ENCODE measurements around the gene FBXO42. TPM values are rescaled to one million over a fixed set of nuclear protein-coding genes. Genes with fewer than 3 reads are reported as not detected.

Gene FBXO42
- total RNA-seq, 2 donors from 2014 or later: 17.6 to 20.0 TPM

- no peak for TF ChIP-seq CTCF (conservative IDR thresholded peaks at IDR 0.05)
- Histone ChIP-seq H3K9me3 (ENCODE audit: control insufficient read depth, low read length) (no peaks in the 10 kb centered on the region), H3K27me3 (ENCODE audit: control insufficient read depth, insufficient read depth, low read length, poor library complexity, severe bottlenecking) (no peaks in the 10 kb centered on the region), H3K36me3 (ENCODE audit: control insufficient read depth, insufficient read depth, low read length) (no peaks in the 10 kb centered on the region), H3K4me1 (ENCODE audit: control insufficient read depth, insufficient read depth, low read length) (no peaks in the 10 kb centered on the region), H3K9ac (ENCODE audit: extremely low read depth, low read length, poor library complexity, severe bottlenecking) (no peak overlapping the region), H3K27ac (ENCODE audit: low read depth, low read length) (no peak overlapping the region), H3K4me3 (ENCODE audit: low read length) (no peak overlapping the region)
- Mint-ChIP-seq H3K4me1 (no peaks in the 10 kb centered on the region), H3K36me3 (ENCODE audit: low read depth) (peaks cover 10% of the 10 kb centered on the region), H3K27me3 (ENCODE audit: insufficient read depth) (no peaks in the 10 kb centered on the region), H3K27ac (no peak overlapping the region), H3K4me3 (no peak overlapping the region), H3K9me3 (no peaks in the 10 kb centered on the region)
- no peak for DNase-seq
- WGBS, 2 experiments (ENCODE audit: insufficient coverage in 1 of 2, insufficient read length in 1 of 2): 87% methylated on average over 5 of the region's 10 CpGs; no CpG with 5 or more reads in 1 of the 2 experiments
These were observed 9.8 kb downstream of the FBXO42 start for GRCh38 chr1:16342331-16343062.

- H3K4me3 ChIP-seq (ENCODE audit: low read length): no peak overlapping the region
- no peaks in the 10 kb centered on the region for H3K4me1 Mint-ChIP-seq
- 100% methylated on average over 1 of the region's 1 CpG; no CpG with 5 or more reads in 1 of the 2 experiments for WGBS, 2 experiments (ENCODE audit: insufficient coverage in 1 of 2, insufficient read length in 1 of 2)
- H3K27ac Mint-ChIP-seq: no peak overlapping the region
- H3K9me3 ChIP-seq (ENCODE audit: control insufficient read depth, low read length): no peaks in the 10 kb centered on the region
- H3K36me3 ChIP-seq (ENCODE audit: control insufficient read depth, insufficient read depth, low read length): no peaks in the 10 kb centered on the region
- no peak for TF ChIP-seq CTCF (conservative IDR thresholded peaks at IDR 0.05)
- no peak overlapping the region for H3K9ac ChIP-seq (ENCODE audit: extremely low read depth, low read length, poor library complexity, severe bottlenecking)
- H3K36me3 Mint-ChIP-seq (ENCODE audit: low read depth): peaks cover 10% of the 10 kb centered on the region
- no peak for DNase-seq
- H3K4me3 Mint-ChIP-seq: no peak overlapping the region
- no peaks in the 10 kb centered on the region for H3K27me3 ChIP-seq (ENCODE audit: control insufficient read depth, insufficient read depth, low read length, poor library complexity, severe bottlenecking)
- no peaks in the 10 kb centered on the region for H3K27me3 Mint-ChIP-seq (ENCODE audit: insufficient read depth)
- H3K9me3 Mint-ChIP-seq: no peaks in the 10 kb centered on the region
- no peak overlapping the region for H3K27ac ChIP-seq (ENCODE audit: low read depth, low read length)
- H3K4me1 ChIP-seq (ENCODE audit: control insufficient read depth, insufficient read depth, low read length): no peaks in the 10 kb centered on the region
These were observed 11.6 kb downstream of the FBXO42 start for GRCh38 chr1:16340673-16341072.

GRCh38 chr1:16338961-16339360, 13.3 kb downstream of the FBXO42 start:
- TF ChIP-seq CTCF (conservative IDR thresholded peaks at IDR 0.05): no peak
- H3K4me3 ChIP-seq (ENCODE audit: low read length): no peak overlapping the region
- no peak for DNase-seq
- Mint-ChIP-seq H3K36me3 (ENCODE audit: low read depth) (peaks cover 16% of the 10 kb centered on the region), H3K27ac (no peak overlapping the region), H3K9me3 (no peaks in the 10 kb centered on the region), H3K4me3 (no peak overlapping the region), H3K4me1 (peaks cover 7% of the 10 kb centered on the region), H3K27me3 (ENCODE audit: insufficient read depth) (no peaks in the 10 kb centered on the region)
- WGBS, 2 experiments (ENCODE audit: insufficient coverage in 1 of 2, insufficient read length in 1 of 2): 99 to 100% methylated on average over 3 to 4 of the region's 5 CpGs
- H3K9me3 ChIP-seq (ENCODE audit: control insufficient read depth, low read length): no peaks in the 10 kb centered on the region
- H3K27me3 ChIP-seq (ENCODE audit: control insufficient read depth, insufficient read depth, low read length, poor library complexity, severe bottlenecking): no peaks in the 10 kb centered on the region
- no peaks in the 10 kb centered on the region for H3K36me3 ChIP-seq (ENCODE audit: control insufficient read depth, insufficient read depth, low read length)
- no peak overlapping the region for H3K27ac ChIP-seq (ENCODE audit: low read depth, low read length)
- no peak overlapping the region for H3K9ac ChIP-seq (ENCODE audit: extremely low read depth, low read length, poor library complexity, severe bottlenecking)
- no peaks in the 10 kb centered on the region for H3K4me1 ChIP-seq (ENCODE audit: control insufficient read depth, insufficient read depth, low read length)
